NT2/D1 (cell line): ENCODE data around the gene CADPS2.

Experiments used
- YY1 ChIP-seq: IDR thresholded peaks from 2 replicates; pipeline ENCODE4 v1.6.1; 2011; ENCODE audit not compliant: insufficient read length, insufficient read depth
- ZNF274 ChIP-seq: IDR thresholded peaks from 2 replicates; pipeline ENCODE4 v1.6.1; 2011; ENCODE audit warnings: mild to moderate bottlenecking, low read depth, low read length

- TF ChIP-seq YY1 (no peak), ZNF274 (no peak)
Observed at GRCh38 chr7:122413339-122413738, 472.9 kb downstream of the CADPS2 start.
